HFFc6 (cell line): ENCODE data around the gene TSLP. TPM values are rescaled to one million over a fixed set of nuclear protein-coding genes. Genes with fewer than 3 reads are reported as not detected.

Experiments
- DNase-seq: peaks from one replicate; pipeline ENCODE4 v3.0.0-alpha.2; 2018
- H3K27ac Mint-ChIP-seq: 2 replicates; pipeline ENCODE4 v1.8.0; 2020; ENCODE audit warnings: mild to moderate bottlenecking, mixed read lengths
- H3K27me3 Mint-ChIP-seq: 2 replicates; pipeline ENCODE4 v1.8.0; 2021; ENCODE audit warnings: mild to moderate bottlenecking, moderate library complexity, mixed read lengths; ENCODE audit not compliant: insufficient read depth
- H3K36me3 Mint-ChIP-seq: 2 replicates; pipeline ENCODE4 v1.8.0; 2021; ENCODE audit warnings: low read depth, mixed read lengths
- H3K4me1 Mint-ChIP-seq: 2 replicates; pipeline ENCODE4 v1.8.0; 2020; ENCODE audit warnings: low read depth, mixed read lengths
- H3K4me3 Mint-ChIP-seq: 2 replicates; pipeline ENCODE4 v1.8.0; 2020; ENCODE audit warnings: mild to moderate bottlenecking, moderate library complexity, mixed read lengths
- H3K9me3 Mint-ChIP-seq: 2 replicates; pipeline ENCODE4 v1.8.0; 2020; ENCODE audit warnings: mild to moderate bottlenecking, mixed read lengths
- total RNA-seq, 6 experiments: library from RNA; stranded (reverse); fragmentation: NEBNext Ultra II Directional; extraction: Animal tissue kit (Norgen Biotek cat#: 25700); gene quantifications; 2 replicates in 1 of 6; 3 replicates in 5 of 6; pipeline ENCODE4 v1.2.3, GENCODE V29; 2021
- TF ChIP-seq, protein P1 (sequence below): fragments of 200-600 bp; sonication (generic); IDR thresholded peaks from 2 replicates; pipeline ENCODE4 v1.5.0; 2021; ENCODE audit warnings: antibody characterized with exemption, mild to moderate bottlenecking

The TSLP gene
- total RNA-seq, 6 experiments from 2014 or later = not detected

DNA sequence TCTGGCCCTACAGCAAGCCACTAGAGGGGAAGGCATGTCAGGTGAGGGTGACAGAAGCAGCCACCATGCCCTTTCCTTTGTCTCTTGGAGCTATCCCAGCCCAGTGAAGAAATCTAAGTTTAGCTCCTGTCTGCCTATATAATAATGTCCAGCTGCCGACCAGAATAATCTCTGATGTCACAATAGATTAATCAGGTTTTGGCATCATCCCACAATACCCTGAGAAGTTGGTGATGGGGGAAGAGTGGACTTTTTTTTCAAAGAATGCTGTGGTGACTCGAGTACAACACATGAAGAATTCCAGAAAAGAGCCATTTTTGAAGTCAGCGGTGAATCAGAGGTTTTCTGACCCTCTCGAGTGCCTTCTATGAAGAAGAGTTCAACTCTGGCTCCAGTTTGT lies 1.7 kb upstream of the TSLP start:
- H3K27me3 Mint-ChIP-seq = peaks cover 41% of the 10 kb centered on the region
- no peak overlapping the region for H3K27ac Mint-ChIP-seq
- H3K9me3 Mint-ChIP-seq = no peaks in the 10 kb centered on the region
- DNase-seq = peak; percentile 61
- no peaks in the 10 kb centered on the region for H3K36me3 Mint-ChIP-seq
- TF ChIP-seq, protein P1, sequence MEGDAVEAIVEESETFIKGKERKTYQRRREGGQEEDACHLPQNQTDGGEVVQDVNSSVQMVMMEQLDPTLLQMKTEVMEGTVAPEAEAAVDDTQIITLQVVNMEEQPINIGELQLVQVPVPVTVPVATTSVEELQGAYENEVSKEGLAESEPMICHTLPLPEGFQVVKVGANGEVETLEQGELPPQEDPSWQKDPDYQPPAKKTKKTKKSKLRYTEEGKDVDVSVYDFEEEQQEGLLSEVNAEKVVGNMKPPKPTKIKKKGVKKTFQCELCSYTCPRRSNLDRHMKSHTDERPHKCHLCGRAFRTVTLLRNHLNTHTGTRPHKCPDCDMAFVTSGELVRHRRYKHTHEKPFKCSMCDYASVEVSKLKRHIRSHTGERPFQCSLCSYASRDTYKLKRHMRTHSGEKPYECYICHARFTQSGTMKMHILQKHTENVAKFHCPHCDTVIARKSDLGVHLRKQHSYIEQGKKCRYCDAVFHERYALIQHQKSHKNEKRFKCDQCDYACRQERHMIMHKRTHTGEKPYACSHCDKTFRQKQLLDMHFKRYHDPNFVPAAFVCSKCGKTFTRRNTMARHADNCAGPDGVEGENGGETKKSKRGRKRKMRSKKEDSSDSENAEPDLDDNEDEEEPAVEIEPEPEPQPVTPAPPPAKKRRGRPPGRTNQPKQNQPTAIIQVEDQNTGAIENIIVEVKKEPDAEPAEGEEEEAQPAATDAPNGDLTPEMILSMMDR = no peak
- peak overlapping the region; percentile 78 for H3K4me3 Mint-ChIP-seq
- H3K4me1 Mint-ChIP-seq = peaks cover 29% of the 10 kb centered on the region

DNA sequence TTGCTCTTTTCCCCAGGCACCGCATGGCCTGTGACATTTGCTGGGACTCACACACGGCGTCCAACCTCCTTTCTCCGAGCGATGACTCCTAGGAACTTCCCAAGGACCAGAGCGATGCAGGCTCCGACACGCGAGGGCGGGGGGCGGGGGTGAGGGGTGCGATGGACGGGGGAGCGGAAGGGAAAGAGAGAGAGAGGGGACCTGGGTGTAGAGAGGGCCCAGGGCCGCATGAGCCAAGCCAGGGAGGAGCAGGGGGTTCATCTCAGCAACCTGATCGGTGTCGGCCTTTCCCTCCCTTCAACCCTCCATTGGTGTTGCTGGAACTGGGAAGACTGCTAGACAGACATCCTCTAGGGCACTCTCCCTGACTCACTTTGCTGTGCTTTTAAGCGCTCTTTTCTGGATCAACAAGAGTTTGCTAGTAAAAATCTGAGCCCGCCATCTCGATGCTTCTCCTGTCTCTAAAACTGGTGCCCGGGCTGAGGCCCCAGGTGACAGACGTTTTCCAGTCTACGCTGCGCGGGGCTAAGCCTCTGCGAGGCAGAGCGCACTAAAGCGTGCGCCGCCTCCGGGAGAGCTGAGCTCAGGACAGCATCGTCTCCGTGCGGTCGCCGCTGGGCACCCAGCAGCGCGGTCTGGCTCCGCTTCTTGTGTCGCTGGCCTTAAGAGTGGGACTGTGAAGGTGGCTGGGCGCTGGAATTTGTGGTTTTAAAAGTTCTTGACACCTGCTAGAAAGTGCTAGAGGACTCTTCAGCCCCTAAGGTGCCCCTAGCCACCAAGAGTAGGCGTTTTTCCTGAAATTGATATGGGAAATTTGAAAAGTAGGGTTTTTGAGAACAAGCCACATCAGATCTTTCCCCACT lies 1.0 kb upstream of the TSLP start:
- Mint-ChIP-seq H3K9me3 (no peaks in the 10 kb centered on the region), H3K27ac (no peak overlapping the region), H3K4me3 (peak overlapping the region; percentile 78), H3K27me3 (peaks cover 41% of the 10 kb centered on the region), H3K36me3 (no peaks in the 10 kb centered on the region), H3K4me1 (peaks cover 36% of the 10 kb centered on the region)
- DNase-seq = peak; percentile 10
- TF ChIP-seq, protein P1 = no peak

DNA sequence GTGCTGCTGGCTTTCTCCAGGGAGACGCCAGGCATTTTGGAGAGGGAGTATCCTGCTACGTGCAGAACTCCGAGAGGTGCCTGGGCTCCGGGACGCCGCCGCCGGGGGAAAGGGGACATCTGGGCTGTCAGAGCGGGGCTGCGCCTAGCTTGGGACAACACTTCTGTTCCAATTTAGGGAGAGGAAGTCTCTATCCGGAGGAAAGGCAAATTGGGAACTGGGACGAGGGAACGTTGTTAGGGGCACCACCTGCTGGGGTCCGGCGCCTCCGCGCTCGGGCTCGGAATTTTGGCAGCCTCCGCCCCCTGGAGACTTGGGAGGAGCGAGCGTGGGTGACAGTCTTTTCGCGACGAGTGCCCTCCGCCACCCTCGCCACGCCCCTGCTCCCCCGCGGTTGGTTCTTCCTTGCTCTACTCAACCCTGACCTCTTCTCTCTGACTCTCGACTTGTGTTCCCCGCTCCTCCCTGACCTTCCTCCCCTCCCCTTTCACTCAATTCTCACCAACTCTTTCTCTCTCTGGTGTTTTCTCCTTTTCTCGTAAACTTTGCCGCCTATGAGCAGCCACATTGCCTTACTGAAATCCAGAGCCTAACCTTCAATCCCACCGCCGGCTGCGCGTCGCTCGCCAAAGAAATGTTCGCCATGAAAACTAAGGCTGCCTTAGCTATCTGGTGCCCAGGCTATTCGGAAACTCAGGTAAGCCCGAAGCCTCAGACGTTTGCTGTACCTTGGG lies 1.6 kb downstream of the TSLP start:
- peak overlapping the region; percentile 83 for H3K4me3 Mint-ChIP-seq
- TF ChIP-seq, protein P1 = no peak
- peaks cover 31% of the 10 kb centered on the region for H3K27me3 Mint-ChIP-seq
- DNase-seq = no peak
- H3K36me3 Mint-ChIP-seq = no peaks in the 10 kb centered on the region
- H3K27ac Mint-ChIP-seq = no peak overlapping the region
- H3K4me1 Mint-ChIP-seq = peaks cover 41% of the 10 kb centered on the region
- no peaks in the 10 kb centered on the region for H3K9me3 Mint-ChIP-seq

DNA sequence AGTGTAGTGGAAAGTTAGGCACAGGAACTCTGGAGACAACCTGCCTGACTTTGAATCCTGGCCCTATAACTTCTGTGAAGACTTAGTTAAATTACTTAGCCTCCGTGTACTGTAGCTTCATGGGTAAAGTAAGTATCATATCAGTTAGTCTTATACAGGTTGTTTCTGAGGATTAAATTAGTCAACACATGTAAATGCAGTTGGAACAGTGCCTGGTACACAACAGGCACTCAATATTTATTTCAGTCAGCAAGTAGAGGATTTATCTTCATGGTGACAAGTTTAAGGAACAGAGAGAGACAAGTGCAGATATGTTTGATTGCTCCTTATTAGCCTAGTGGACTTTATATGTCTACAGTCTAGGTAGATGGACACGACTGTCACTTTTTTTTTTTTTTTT lies 2.7 kb downstream of the TSLP start:
- Mint-ChIP-seq H3K36me3 (no peaks in the 10 kb centered on the region), H3K27ac (no peak overlapping the region), H3K4me1 (peaks cover 40% of the 10 kb centered on the region), H3K4me3 (no peak overlapping the region), H3K27me3 (peaks cover 25% of the 10 kb centered on the region), H3K9me3 (no peaks in the 10 kb centered on the region)
- TF ChIP-seq, protein P1 = no peak
- no peak for DNase-seq

DNA sequence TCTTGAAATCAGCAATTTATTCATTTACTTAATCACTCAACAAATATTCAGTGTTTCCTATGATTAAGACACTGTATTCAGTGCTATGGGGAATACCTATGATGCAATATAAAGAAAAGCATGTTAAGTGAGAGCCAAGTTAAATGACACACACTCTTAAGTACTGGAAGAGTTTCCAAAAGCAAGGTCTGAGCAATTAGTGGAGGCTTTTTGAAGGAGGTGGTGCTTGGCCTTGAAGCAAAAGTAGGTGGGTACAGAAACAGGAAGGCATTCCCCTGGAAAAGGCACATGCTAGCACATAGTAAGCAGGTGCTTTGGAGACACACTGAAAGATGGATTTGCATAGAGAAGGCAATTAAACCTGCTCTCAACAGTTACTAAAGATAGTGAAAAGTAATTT lies 4.0 kb downstream of the TSLP start:
- TF ChIP-seq, protein P1 = no peak
- no peak overlapping the region for H3K4me3 Mint-ChIP-seq
- H3K27me3 Mint-ChIP-seq = peaks cover 23% of the 10 kb centered on the region
- no peak overlapping the region for H3K27ac Mint-ChIP-seq
- no peaks in the 10 kb centered on the region for H3K36me3 Mint-ChIP-seq
- peak; percentile 75 for DNase-seq
- H3K4me1 Mint-ChIP-seq = peaks cover 28% of the 10 kb centered on the region
- H3K9me3 Mint-ChIP-seq = no peaks in the 10 kb centered on the region
